ENCODE data around the gene JAKMIP1.
"Not testable (repeated sequence)": the region's sequence is repeated elsewhere in the genome, so short reads cannot be mapped to it uniquely, and the experiment has no call there.

The JAKMIP1 gene

DNA sequence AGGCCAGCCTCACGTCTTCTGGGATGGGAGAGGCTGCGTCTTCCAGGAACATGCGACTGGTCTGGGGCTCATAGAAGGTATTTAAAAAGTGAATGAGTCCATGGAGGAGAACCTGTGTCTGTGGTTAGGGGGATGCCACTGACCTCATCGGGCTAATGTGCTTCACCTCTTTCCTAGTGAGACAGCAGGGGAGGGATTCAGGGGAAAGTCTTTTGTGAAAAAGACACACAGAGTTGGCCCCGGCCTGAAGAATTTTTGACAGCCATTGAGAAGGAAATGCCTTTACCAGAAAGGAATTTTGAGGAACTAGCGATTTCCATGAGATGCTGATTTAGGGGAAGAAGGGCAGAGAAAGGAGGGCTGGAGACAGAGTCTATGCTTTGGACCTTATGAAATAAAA lies 171.1 kb downstream of the JAKMIP1 start:
- DNase-seq: no peak

DNA sequence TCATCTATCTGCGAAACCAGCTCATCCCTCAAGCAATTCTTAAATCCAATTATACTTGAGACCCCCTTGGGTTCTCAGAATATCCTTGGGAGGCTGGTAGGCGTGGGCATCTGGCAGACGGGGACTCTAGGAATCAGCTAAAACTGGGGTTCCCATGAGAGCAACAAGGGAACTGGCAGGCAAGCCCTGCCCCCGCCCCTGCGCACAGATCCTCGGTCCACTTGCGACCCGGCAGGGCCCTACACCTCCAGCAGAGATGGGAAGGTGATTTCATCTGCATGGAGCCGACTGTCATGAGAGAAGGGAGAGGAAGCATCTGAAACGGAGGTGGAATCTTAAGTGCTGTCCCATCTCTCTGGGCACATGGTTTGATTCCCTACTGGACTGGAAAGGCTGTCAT lies 172.2 kb downstream of the JAKMIP1 start:
- no peak for DNase-seq

DNA sequence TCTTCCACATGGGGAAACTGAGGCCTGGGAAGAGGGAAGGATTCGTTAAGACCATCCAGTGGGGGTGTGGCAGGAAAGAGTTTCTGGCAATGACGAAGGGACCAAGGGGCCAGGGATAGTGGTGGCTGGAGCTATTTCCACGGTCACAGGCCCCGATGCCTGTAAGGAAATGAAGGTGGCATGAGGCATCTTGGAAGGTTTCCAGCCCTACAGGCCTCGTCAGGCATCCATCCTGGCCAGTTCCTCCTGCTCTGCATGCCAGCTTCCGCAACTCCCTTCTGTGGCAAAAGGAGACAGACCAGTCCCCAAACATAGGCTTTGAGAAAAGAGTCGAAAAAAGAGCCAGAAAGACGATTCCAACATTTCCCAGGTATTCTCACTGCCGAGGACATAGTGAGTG lies 173.0 kb downstream of the JAKMIP1 start:
- no peak for DNase-seq

DNA sequence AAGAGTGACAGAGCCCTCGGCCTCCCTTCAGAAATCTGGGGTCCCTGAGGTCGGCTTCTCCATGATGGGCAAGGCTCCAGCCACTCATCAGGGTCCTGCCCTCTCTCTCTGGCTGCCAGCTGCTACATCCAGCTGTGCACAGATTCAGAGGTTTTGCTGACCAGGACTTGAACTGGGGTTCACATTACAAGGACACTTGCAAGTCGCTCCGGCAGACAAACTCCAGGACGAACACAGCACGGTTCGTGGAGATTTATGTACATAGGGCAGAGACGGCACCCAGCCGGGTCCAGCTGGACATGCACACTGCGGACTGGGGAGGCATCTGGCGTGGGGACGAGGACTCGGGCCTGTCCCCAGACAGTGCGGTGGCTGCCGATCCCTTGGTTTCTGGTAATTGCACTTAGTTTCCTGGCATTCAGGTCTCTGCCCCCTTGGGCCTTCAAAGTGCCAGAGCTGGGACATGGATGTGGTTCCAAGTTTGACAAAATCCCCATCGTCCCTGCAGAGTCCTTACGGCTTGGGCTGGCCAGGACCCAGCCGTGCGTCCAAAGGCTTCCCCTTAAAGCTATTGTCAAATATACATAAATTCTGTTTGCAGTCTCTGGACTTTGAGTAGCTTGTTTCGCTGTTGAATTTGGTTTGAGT lies 175.9 kb downstream of the JAKMIP1 start:
- DNase-seq: no peak

DNA sequence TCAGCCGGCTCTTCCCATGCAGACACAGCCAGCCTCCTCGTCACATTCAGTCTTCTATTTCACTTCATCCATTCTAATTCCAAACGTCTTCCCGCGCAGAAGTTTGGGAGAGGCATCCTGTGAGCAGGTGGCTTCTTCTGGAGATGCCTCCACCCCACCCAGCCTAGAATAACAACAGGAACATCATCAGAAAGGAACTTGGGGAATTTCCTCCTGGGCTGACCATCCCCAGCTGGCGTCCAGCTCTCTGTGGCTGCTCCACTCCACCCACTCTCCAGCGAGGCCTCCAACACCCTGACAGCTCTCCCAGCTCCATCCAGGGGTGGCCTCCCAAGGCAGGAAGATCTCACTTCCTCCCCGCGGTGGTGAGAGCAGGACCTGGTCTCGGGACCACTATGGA lies 176.6 kb downstream of the JAKMIP1 start:
- no peak for DNase-seq

DNA sequence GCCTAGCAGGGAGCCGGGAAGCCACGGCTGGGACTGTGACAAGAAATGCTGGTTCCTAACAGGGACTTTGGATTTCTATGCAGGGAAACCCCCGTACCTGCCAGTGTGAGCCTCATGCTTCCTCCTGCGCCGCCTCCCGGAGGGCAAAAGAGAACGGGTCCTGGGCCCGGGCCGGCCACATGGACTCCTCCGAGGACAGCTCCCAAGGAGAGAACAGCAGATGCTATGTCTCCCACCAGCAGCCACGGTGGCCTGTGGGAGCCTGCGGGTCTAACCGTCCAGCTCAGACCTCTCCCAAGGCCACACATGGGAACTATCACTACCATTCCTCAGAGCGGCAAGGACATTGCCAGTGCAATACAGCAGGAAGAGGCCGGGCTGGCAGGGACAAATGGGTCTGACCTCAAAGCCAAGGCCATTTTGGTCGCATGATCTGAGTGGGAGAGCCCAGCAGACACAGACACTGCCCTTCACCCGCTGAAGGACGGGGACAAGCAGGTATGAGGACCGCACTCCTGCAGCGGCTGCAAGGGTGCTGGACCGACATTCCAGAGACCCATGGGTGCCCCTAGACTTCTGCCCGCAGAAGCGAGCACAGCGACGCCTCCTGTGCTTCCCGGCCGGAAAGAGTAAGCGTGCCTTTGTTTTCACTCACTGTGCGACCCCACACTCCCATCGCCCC lies 177.6 kb downstream of the JAKMIP1 start:
- no peak for DNase-seq

DNA sequence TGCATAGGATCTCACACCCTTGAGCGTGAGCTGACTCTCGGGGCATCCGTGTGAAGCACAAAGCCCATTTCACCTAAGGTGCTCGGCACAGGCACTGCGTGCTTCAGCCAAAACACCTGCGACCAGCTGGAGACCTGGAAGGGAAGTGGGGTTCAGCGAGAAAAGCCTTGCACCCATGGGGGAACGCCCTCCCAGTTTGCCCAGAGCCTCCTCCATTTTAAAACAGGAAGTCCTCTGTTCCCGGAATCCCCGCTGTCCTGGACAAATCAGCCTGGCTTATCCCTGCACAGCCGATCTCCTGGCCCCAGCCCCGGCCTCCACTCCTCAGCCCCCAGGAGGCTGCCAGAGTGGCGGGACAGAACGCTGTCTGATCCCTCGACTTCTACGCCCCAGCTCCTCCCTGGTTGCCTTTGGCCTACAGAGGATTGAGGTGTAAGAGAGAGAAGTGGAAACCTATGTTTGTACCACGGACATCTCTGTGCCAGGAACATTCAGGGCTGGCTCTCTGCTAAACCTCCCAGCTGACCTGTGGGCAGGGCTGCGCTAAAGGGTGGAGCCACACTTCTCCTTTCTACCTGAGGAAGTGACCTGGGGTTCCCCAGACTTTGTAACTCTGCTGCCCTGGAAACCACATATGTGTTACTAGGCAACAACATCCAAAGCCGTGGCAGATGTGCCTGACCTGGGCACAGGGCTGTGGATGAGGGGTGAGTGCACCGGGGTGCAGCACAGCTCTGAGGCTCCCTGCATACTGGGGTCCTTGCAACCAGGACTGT lies 178.3 kb downstream of the JAKMIP1 start:
- DNase-seq: no peak

DNA sequence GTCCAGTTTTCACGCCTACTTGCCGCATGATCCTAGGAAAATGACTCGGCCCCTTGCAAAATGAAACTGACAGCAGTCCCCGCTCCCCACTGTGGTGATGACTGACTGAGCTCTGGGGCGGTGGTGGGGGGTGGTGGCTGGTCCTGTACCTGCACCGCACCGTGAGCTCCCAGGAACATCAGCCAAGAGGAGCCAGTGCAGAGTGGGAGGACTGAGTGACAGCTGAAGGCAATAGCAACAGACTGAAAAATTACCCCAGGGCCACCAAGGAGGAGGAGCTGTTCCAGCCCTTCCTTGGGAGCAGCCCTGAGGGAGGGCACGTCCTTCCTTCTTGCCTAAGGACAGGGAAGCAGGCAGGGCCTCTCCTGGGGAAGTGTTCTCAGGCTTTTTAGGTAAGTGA lies 179.7 kb downstream of the JAKMIP1 start:
- no peak for DNase-seq

DNA sequence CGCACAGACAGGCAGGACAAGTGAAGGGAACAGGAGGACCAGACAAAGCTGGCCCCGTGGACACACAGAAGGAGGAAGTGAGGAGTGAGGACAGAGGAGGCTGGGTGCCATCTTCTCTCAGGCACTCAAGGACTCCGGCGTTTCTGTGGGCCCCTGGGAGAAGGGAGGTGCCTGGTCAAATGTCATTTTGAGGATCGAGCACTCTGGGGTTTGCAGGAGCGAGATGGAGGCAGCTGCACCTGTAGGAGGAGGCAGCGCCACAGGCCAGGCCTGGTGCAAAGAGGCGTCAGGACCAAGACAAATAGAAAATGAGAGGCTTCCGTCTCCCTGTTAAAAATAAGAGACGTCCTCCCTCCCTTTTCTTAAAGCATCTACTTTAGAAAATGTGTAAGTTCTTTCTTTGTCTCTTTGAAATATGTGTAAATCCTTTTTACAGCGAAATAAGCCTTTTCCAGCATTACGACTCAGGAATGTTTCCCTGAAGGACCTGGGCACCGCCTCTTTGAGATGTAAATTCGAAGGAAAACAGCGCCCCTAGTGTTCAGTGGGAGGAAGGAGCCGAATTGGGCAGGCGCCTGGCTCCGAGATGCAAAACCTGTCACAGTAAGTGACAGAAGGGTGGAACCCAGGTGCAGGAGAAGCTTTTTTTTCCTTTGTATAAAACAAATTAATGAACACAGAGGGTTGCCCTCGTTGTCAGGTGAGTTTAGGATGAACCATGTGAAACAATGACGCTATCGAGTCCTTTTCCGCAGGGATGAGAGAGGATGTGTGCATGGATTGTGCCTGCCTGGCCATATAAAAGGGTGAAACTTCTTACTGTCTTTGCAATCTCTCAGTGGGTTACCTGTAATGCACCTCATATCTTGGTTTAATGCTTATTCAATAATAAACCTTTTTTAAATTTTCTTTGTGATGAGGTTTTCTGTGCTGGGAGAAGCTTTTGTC lies 180.8 kb downstream of the JAKMIP1 start:
- no peak for DNase-seq

DNA sequence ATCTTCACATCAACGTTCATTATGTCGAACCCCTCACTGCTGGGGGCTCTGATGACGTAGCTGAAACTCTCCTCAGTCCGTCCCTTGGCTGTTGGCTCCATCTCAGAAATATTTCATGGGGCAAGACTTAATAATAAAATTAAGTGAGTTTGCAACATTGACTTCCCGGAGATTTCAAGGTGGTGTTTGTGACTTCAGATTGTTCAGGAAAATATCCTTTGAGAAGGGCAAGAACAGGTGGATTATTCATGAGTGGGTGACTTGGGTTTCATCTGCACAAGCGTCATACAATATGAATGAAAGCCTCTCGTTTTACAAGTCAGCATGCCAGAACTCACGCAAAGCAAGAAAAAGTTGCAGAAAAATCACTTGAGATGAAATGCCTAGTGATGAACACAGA lies 182.0 kb downstream of the JAKMIP1 start, which contains the start of gene C4orf50:
Gene C4orf50 (minus strand): TSS at position 101 of the 400 bp plus-strand sequence.
- no peak for DNase-seq

DNA sequence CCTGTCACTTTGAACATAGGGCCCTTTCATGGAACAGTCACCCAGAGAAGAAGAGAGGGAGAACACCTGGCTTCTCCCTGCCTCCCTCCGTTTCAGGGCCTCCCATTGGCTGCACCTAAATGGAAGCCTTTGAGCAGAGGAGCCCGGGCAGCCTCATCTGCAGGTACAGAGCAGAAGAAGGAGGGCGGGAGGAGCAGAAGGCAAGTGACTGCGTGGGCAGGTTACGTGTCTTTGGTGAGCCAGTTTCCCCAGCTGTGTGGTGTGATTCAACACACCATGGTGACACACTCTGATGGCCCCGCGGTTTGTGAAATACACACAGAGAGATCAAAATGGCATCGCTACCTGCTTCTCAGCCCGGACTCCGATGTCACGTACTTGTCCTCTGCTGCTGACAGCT lies 182.5 kb downstream of the JAKMIP1 start:
- DNase-seq: no peak

DNA sequence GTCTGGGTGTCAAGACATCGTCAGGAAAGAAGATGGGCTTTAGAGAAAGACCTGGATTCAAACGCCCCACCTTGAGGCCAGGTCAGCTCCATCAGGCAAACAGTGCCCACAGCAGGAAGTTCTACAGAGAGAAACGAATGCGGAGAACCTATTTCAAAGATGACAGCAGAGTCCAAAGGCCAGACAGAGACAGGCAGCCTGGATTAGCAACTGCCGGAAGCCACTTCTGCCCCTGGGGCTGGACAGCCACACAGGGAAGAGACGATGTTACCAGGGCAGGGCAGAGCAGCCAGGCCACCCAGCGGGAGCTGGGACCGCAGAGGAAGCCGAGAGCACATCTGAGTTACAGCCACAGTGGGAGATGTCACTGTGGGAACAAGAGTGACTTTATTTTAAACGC lies 183.3 kb downstream of the JAKMIP1 start:
- no peak for DNase-seq

DNA sequence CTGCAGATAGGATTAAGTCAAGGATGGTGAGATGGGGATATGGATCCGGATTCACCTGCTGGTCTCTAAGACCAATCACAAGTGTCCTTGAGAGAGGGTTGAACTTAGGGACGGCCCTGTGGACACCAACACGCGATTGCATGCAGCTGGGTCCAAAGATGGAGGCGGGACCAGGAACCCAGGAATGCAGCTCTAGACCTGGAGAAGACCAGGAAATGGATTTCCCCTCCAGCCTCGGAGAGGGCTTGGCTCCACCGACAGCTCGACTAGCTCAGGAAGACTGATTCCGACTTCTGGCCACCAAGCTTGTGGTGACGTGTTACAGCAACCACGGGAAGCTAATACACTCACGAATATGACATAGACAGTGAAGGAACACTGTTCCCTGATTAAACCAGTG lies 186.8 kb downstream of the JAKMIP1 start:
- DNase-seq: no peak

DNA sequence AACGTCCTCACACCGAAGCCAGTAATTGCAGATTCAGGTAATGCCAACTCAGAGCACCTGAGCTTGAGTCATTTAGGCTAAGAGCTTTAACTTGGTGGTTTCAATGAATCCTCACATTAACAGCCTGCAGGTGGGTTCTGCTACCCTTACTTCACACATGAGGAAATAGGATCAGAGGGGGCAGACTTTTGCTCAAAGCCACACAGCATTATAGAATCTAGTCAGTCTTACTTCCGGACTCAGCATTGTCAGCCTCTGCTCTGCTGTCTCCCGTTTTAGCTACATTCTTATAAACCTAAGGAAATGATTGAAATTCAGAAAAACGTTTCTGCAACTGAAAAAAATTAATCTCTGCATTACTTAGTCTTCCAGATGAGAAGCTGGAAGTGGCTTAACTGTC lies 188.1 kb downstream of the JAKMIP1 start:
- no peak for DNase-seq

DNA sequence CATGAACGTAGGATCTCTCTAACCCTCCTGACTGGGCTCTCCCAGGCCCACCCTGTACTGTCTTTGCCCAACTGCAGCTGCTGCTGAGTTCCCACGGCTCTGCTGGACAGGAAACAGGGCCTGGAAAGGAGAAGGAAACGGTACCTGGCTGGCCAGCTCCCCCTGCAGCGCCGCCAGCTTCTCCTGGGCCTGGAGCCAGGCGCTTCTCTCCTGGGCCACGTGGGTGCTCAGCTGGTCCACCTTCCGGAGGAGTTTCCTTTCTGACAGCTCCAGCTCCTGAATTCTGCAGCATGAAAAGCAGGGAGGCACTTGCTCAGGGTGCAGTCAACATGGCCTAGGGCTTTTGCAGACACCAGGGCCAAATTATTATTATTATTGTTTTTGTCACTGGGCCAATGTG lies 188.7 kb downstream of the JAKMIP1 start:
- no peak for DNase-seq

DNA sequence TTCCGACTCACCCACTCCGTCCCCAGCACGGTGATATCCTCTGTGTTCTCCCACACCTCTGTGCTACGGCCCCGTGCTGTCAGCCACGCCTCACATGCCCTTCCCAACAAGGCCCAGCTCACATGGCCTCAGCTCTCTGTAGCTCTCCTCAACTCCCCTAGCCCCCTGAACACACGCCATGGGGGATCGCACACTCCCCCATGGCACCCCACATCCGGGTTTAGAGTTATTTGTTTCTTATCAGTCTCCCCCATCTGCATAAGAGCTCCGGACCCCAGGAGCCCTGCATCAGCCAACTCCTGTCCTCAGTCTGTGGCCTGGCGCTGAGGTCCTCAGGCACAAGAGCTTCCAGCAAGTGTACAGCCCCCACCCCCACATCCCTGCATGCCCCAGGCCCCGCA lies 189.1 kb downstream of the JAKMIP1 start:
- DNase-seq: no peak

DNA sequence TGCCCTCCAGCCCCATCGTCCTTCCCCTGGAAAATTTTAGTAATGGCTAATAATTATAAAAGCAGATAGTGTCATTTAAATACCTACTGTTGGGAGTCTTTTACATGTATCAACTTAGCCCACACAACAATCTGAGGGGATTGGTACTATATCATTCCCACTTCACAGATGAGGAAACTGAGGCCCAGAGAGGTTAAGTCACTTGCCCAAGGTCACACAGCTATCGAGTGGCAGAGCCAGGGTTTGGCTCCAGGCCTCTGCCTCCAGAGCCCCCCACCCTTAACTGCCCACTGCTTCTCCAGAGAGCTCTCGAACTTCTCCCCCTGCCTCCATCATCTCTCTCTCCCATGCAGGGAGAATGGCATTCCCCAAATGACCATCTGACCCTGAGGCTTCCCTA lies 189.6 kb downstream of the JAKMIP1 start:
- DNase-seq: no peak

DNA sequence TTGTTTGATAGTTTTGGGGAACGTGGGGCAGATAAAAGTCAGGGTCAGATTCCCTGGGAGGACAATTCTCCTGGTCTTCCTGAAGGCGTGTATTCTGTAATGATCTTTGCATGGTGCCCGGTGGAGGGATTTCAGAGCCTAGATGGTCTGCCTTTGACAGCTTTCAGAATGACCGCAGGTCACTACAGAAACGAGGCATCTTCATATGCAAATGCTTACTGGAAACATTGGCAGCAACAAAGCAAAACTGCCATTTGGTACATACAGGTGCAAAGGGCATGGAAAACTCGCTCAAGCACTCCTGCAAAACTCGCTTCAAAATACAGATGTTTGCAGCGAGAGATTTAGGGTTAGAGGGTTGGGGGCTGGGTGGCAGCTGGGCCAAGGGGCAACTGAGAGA lies 190.9 kb downstream of the JAKMIP1 start:
- no peak for DNase-seq

DNA sequence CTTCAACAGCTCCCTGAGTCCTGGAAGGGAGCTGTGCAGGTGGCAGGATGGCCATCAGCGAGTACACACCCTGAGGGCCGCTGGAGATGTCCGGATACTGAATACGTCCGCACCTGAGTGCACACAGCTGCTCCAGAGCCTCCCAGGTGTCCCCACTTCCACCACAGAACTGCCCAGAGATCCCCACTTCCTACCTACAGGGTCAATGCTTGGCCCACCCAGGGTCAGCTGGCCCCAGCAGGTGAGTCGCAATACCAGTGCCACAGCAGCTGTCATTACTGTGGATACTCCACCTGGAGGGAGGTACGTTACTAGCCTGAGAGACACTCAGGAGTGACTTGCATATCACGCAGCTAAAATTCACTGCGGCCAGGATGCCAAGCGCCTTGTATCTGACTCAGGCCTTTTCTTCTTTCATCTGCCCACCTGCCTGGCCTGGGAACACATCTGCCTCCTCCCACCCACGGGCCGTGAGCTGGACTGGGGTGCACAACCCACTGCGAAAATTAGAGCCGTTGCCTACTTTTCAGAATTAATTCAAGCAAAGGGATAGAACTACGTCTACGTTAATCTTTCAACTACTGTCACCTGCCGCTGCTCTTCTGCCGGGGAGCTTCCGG lies 191.5 kb downstream of the JAKMIP1 start:
- no peak for DNase-seq

DNA sequence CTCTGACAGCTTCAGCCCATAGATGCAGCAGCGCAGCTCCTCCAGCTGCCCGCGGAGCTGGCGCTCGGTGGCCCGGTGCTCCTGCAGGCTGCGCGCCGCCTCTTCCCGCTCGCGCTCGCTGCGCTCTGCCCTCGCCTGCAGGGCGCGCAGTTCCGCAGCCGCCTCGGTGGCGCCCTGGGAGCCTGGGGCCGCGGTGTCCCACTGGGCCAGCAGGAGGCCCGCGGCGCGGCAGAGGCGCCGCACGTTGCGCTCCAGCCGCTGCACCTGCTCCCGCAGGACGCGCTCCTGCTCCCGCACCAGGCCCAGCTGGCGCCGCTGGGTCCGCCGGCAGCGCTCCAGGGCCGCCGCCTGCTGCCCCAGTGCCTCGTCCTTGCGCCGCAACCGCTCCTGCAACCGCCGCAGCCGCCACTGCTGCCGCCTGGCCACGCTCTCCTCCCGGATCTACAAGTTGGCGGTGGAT lies 192.2 kb downstream of the JAKMIP1 start:
- no peak for DNase-seq

DNA sequence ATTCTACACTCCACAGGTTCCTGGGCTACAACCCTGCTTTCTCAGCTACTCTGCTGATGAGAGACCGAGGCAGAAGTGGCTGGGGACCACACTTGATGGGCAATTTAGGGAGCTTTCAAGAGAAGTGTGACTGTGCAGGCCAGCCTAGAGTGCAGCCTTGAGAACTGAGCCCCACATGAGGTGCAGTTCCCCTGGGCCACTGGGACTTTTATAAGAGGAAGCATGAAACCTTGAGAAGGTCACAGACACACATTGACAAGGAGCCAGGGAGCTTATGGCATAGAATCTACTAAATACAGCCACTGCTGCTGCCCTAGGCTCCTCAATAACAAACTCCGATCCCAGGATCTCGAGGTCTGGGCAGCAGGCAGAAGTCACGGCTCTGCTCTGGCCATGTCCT lies 195.2 kb downstream of the JAKMIP1 start:
- DNase-seq: no peak

DNA sequence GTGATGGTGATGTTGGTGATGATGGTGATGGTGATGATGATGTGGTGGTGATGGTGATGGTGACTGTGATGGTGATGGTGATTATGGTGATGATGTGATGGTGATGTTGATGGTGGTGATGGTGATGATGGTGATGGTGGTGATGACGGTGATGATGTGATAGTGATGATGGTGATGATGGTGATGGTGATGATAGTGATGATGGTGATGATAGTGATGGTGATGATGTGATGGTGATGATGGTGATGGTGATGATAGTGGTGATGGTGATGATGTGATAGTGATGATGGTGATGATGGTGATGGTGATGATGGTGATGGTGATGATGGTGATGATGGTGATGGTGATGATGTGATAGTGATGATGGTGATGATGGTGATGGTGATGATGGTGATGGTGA lies 196.9 kb downstream of the JAKMIP1 start:
- DNase-seq: not testable (repeated sequence)
